TTC549 (cell line): ENCODE data around the gene CACNA1A.

Experiments
- FAIRE-seq: peaks from 2 replicates; lab custom pipeline; 2012; peaks lifted over from hg19 to GRCh38; lab: Jason Lieb, UNC

The CACNA1A gene

DNA sequence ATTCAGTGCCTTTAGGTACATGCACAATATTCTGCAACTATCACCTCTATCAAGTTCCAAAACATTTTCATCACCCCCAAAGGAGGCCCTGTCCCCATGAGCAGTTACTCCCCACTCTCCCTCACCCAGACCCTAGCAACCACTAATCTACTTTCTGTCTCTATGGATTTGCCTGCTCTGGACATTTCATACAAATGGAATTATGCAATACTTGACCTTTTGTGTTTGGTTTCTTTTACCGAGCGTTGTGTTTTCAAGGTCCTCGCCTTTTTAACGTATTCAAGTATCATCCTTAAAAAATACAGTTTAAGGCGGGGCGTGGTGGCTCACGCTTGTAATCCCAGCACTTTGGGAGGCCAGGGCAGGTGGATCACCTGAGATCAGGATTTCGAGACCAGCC is 196.4 kb downstream of the CACNA1A start:
- no peak for FAIRE-seq

DNA sequence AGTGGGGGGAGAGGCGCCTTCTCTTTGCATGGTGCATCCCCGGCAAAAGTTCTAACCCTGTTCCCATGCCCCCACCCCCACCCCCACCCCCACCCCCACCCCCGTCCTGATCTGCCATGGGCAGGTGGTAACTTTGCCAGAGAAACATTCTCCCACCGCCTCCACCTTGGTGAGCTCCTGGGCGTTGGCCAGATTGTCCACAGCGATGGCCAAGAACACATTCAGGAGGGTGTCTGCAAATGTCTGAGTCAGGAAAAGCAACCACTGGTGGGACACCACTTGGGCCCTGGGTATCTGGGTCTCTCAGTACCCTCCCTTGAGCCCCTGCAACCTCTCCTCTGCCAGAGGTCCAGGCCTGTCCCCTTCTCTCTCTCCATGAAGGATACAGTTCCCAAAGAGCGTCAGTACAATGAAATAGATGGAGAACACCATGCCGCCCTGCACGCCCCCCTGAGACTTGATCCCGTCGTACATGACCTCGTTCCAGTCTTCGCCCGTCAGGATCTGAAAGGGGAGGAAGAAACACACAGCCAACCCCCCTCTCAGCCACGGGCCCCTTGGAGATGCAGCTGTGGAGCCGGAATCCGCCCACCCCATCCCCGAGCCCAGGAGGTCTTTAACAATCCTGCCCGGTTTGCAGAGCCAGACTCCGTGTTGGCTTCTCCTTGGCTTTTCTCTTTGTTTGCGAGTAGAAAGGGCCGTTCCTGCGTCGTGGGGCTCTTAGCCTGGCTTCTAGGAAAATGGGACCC is 202.7 kb downstream of the CACNA1A start:
- FAIRE-seq, result no peak

DNA sequence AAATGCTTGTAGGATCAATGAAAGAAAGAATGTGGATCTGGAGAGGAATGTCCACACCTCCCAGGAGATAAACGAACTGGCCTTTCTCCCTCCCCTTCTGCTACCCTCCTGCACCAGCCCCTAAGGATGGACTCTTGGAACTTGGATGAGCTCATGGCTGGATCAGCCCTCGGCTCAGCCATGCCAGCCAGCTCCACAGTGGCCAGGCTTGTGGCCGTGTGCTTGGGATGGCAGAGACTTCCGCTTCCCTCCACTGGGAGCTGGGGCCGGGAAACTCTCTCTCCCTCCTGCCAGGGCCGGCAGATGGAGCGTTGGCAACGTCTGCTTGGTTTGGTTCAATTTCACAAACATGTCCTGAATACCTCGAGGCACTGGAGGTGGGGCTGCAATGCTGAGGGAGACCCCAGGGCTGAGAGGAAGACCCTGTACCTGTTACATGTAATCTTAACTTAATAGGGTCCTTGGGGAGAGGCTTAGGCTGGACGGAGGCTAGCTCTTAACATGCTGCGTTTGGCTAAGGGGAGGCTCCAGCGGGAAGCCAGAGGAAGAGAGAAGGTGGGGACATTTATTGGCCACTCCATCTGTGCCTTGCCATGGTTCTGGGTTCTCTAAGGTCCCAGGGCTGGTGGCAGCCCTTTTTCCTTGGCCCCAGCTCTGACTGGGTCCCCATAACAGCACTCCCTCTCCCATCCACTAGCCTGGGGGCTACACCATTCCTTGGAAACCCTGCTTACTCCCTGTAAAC is 203.6 kb downstream of the CACNA1A start:
- FAIRE-seq, result no peak

DNA sequence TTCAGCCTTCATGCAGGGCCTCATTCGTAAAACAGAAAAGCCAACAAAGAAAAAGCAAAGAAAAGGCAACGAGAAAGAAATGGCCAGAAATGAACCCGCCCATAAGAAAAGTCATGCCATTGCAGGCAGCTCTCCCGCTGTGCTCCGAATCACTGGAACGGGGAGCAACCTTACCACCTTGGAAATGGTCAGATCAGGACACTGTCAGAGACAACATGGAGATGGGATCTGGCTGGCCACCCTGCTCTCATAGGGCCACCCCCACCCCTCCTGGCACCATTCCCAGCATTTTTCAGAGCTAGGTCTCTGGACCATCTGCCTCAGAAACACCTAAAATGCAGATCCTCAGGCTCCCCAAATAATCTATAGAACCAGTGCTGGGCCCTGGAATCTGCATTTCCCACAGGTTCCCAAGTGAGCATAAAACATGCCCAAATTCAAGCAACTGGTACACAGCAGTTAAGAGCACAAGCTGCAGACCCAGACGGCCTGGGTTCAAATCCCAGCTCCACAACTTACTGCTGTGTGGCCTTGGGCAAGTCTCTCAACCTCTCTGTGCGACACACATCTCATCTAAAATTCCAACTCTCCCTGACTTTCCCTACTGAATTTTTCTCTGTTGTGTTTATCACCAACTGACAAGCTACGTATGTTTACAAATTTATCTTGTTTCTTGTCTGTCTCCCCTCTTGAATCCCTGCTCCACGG is 204.5 kb downstream of the CACNA1A start:
- no peak for FAIRE-seq

DNA sequence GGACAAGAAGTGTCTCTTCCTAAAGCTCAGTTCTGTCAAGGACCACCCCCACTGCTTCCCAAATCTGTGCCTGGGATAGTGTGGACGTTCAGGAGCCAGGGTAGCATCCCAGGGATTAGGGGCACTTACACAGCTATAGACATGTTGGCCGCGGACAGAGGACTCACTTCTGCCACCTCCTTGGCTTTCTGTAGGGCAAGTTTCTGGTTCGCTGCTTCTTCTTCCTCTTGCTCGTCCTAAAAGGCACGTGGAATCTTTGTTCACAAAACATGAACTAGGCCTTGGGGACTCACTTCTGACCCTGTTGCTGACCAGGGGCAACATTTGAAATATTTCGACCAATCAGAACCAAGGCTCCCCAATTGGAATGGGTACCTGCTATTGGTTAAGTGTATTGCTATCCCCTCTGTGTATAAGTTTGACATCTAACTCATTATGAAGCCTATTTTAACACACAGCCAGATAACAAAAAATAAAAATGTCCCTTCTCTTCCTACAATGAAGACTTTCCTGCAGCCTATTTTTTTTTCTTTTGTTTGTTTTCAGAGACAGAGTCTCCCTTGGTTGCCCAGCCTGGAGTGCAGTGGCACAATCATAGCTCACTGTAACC is 205.8 kb downstream of the CACNA1A start:
- FAIRE-seq, result no peak

DNA sequence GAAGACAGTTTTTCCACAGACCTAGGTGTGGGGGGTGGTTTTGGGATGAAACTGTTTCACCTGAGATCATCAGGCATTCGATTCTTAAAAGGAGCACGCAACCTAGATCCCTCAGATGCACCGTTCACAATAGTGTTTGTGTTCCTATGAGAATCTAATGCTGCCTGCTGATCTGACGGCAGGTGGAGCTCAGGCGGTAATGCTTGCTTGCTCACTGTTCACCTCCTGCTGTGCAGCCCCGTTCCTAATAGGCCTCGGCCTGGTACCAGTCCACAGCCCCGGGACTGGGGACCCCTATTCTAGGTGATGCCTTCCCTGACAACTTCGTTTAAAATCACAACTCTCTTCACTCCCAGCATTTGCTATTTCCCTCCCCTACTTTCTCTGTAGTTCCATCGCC is 206.4 kb downstream of the CACNA1A start:
- FAIRE-seq, result no peak

DNA sequence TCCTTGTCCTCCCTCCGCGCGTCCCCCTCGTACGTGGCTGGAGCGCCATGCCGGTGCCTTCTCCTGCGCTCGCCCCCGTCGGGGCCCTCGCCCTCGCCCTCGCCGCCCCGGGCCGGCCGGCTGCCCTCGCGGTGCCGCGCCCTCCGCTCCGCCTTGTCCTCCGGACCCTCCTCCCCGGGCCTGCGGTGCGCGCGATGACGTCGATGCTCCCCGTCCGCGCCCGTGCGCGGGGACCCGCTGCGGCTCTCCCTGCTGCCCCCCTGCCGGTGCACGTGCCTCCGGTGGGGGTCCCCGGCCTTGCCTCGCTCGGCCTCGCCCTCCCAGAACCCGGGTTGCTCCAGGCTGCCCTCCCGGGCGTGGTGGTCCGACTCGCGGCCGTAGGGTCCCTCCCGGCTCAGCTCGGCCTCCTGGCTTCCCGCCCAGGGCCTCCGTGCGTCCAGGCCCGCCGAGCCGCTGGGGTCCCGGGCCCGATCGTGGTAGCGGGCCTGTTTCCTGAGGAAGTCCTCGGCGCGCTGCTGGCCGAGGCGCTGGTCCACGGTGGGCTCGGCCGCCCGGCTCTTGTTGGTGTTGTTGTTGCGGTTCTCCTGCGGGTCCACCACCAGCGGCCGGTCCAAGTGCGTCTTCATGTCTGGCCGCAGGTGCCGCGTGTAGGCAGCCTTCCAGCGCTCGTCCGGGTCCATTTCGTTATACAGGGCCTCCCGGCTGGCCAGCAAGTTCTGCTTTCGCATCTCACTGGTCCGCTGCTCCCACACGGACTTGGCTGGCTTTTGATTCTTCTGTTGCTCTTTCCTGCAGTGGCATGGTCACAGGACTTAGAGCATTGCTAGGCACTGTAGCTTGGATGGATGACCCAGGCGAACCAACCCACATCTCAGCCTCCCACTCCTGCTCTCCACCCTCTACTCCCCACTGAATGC is 207.5 kb downstream of the CACNA1A start:
- FAIRE-seq, result no peak

DNA sequence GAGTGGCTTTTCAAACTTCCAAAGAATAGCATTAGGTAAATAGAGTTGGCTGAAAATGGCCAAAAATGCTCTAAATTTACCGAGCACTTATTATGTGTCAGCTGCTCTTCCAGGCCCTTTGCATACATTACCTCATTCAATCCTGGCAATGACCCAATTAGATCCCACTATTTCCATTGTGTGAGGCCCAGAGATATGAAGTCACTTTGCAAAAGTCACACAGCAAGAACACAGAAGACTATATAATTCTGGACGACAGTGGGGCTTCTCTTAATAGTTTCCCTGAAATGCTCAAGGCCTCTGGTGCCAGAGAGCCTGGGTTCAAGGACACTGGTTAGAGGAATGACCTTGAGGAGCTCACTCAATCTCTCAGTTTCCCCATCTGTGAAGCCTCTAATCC is 209.3 kb downstream of the CACNA1A start:
- FAIRE-seq, result no peak

DNA sequence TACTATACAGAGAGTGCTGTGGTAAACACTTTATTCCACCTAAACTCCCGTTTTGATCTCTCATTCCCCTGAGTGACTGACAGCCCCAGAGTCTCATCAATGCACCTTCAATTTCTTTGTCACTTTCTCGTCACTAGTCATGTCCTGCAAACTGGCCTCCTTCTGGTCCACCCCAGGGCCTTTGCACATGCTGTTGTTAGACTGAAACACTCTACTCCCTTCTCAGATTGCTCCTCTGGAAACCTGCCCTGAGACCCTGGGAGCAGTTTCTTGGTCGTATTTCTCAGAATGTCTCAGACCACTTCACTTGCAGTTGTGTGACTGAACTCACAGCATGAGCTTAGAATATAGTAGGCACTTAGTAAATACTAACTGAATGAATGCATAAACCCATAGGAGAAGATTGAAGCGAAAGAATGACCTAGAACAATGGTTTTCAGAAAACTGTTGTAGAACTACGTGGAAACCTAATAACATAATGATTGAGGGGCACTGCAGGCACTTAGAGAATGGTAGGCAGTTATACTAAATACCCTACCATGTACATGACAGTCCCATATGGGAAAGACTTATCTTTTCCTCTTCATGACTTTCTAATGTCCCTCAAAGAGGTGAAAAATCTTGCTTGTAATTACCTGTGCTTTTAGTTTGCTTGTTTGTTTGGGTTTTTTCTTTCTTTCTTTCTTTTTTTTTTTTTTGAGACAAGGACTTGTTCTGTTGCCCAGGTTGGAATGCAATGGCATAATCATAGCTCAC is 211.3 kb downstream of the CACNA1A start:
- no peak for FAIRE-seq

DNA sequence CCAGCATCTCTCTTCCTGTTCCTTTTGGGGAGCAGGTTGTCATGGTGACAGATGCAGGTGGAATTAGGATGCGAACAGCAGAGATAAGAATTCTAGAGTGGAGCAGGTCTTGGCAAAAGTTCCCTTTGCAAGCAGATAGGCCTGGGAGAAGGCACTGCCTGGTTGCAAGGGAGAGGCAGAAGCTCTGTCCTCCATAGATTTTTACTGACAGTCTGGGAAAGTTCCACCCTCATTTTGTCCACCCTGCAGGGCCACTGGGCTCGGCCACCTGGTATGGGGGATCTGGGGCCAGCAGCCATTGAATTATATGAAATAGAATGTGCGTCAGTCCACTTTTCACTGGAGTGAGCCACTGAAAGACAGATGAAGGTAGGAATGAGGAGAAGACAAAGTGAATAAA is 214.4 kb downstream of the CACNA1A start:
- FAIRE-seq, result no peak

DNA sequence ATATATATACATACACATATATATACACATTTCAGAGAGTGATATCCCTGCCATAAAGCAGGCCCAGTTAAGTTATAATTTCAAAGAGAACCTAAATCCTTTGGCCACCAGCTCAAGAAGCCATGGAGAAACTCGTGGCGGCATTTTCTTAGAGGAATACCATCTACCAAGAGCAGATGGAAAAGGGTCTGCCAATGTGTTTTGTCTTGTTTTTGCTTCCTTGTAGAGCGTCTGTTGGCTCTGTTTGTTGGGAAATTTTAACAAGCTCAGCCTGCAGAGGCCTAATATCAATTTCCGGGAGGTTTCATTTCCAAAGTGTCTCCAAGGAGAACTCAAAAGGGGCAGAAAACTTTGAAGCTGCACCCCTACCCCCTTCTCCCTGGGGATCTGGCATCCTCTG is 215.5 kb downstream of the CACNA1A start:
- no peak for FAIRE-seq

DNA sequence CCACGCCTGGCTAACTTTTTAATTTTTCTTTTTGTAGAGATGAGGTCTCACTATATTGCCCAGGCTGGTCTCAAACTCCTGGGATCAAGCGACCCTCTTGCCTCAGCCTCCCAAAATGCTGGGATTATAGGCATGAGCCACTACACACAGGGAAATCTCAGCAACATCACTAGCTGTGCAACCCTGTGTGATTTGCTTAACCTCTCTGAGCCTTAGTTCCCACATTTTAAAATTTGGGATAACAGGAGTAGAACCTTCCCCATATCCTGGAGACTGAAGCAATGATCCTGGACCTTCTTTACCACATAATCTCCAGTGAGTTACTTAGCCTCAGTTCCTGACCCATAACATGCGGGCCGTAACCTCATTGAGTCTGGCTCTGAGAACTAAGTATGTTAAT is 217.0 kb downstream of the CACNA1A start:
- no peak for FAIRE-seq

DNA sequence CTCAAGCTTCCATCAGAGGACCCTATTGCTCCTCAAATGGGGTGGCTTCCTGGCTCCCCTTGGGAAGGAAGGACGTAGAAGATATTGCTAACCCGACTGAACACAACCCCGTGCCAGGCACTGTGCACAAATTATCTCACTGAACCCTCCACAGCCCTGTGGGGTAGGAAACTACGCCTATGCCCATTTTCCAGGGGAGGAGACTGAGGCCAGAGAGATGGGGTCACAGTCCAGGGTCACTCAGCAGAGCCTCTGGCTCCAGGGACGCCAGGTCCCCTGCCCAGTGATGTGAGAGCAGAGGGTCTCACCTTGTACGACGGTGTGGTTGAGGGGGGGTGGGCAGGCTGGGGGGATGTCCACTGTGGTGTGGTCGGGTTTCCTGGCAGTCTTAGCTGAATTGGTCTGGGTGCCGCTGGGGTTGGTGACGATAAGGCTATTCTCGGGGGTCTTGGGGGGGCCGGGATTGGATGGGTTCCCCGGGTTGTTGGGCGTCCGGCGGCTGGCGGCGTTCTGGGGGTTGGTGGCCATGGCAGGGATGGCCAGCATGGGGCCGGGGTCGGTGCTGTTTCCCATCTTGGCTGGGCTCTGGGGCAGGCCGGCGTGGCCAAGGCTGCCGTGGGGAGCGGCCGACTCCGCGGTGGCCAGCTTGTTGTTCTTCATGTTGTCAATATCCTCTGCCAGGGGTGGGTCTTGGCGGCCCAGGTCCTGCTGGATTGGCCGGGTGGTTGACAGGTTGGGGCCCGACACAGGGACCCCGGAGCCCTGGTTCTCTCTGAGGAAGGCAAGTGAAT is 219.9 kb downstream of the CACNA1A start:
- no peak for FAIRE-seq

DNA sequence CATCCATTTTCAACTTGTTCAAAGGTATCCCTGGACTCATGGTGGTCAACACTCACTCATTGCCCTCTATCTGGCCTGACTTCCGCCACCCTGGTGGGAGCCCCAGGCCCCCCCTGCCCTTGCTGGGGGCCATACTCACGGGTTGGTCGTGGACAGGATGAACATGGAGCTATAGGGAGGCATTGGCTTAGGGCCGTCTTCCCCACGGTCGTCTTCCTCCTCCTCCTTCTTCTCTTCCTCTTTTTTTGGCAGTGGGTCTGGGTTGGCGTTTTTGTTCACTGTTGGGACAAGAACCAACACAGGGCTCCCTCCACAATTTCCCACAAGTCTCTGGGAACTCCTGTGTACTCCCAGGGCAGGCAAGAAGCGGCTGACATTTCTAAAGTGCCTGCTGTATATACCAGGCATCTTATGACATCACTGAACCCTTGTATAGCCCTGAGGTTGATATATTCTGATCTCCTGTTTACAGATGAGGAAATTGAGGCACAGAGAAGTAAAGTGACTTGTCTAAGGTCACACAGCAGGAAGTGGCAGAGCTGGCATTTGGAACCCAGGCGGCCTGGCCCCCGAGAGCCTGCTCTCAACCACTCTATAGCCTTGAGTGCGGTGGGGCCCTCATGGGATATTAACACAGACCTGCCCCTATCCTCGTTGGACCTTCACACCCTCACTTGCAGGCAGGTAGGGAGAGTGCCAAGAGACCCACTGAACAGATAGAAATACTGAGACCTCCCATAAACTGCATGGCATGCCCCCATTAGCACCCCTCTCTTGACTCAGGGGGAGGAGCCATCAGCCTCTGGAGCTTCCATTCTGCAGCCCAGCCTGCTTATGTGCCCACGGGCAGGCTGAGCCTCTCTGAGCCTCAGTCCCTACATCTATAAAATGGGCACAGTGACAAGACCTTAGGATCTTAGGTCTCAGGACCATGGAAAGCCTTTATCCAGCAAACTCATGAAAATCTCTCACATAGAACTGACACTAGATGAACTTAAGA is 221.1 kb downstream of the CACNA1A start:
- FAIRE-seq, result no peak

DNA sequence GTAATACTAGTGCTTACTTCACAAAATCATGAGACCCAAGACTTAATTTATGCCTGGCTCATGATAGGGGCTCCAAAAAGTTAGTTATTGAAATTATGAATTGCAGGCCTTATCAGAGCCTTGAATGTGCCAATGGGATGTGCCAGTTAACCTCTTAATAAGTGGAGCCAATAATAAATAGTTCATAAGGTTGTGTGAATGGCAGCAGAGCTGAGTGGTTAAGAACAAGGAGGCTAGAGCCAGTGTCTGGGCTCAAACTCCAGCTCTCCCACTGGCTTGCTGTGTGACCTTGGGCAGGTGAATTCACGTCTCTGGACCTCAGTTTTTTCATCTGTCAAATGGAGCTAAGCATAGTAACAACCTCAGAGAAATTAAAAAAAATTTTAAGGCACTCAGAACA is 222.4 kb downstream of the CACNA1A start:
- no peak for FAIRE-seq

DNA sequence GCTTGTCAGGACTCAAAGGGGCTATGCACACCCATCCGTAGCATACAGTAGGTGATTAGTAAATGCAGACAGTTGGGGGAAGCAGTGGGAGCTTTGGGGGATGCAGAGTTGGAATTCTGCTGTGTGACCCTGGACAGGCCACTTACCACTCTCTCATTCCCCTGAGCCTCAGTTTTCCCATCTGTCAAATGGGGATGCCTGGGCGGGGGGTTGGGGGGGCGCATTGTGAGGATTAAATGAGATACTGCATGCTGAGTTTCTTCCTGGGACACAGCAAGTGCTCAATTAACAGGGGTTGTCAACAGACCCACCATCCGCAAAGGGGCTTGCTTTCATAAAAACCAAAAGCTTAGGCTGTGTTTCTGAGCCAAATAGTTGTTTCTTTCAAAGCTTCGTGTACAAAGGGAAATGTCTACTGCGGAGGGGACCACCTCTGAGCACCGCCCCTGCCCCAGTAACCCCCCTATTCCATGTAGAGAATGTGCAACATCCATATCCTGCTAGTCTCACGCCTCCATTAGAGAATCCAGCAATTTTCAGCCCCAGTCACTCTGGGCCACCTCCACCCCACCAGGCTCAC is 223.7 kb downstream of the CACNA1A start:
- FAIRE-seq, result no peak

DNA sequence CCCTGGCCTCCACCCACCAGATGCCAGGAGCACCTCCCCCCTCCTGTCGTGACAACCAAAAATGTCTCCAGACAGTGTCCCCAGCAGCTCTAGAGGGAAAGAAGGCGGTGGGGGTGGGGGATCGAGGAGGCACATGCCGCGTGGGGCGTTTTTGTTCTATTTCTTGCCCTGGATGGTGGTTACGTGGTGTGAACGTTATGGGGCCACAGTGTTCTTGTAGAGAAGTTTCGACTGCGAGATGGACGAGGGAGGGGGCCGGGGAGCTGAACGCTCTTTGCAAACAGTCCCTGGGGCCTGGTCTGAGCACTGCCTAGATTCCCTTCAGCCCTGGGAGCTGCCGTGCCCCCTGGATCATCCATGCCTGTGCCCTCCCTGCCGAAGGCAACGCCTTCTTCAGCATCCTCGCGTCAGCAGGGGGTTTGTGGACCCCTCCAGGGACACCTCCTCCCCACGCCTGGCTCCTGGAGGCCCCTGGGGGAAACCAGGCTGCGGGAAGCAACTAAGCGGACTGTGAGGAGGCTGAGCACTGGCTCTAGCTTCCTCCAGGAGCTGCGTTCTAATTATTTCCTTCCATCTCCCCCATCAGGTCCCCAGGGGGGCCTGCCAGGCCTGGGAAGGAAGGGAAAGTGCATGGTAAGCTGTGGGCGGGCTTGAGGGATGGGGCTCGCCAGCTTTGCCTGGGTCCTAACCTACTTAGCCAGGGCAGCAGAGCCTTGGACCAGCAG is 224.6 kb downstream of the CACNA1A start:
- no peak for FAIRE-seq
